Cerebellar nuclear complex (tissue), 1 donor: ENCODE results near the gene DCTN4.
"Not testable (repeated sequence)": the region's sequence is repeated elsewhere in the genome, so short reads cannot be mapped to it uniquely, and the experiment has no call there.

Experiments
- DNase-seq, 2 experiments: peaks; one replicate each; lab custom pipeline; 2025; lab: John Stamatoyannopoulos, UW

The DCTN4 gene

GRCh38 chr5:150758531-150759333, at the start of gene DCTN4:
Gene DCTN4, minus strand, starts transcription at chr5:150759017. Its CDS starts 24 bp downstream, at chr5:150758993.
- DNase-seq, result peak; percentile 94 to 98

- DNase-seq, result no peak
Observed at GRCh38 chr5:150804388-150804787, 45.6 kb upstream of the DCTN4 start.

GRCh38 chr5:150801117-150801927, 42.5 kb upstream of the DCTN4 start:
- DNase-seq, result peak in 1 of 2 experiments; percentile 7

- DNase-seq, result no peak
Observed at GRCh38 chr5:150797384-150797783, 38.6 kb upstream of the DCTN4 start.

- no peak for DNase-seq
Observed at GRCh38 chr5:150794927-150795326, 36.1 kb upstream of the DCTN4 start.

- not testable (repeated sequence) for DNase-seq
Observed at GRCh38 chr5:150793423-150793888, 34.6 kb upstream of the DCTN4 start.

- DNase-seq, result no peak
Observed at GRCh38 chr5:150791536-150791935, 32.7 kb upstream of the DCTN4 start.

GRCh38 chr5:150789943-150790611, 31.3 kb upstream of the DCTN4 start:
- DNase-seq, result no peak

- DNase-seq, result no peak
Observed at GRCh38 chr5:150789450-150789849, 30.6 kb upstream of the DCTN4 start.

GRCh38 chr5:150788977-150789376, 30.2 kb upstream of the DCTN4 start:
- no peak for DNase-seq

- no peak for DNase-seq
Observed at GRCh38 chr5:150787656-150788055, 28.8 kb upstream of the DCTN4 start.

GRCh38 chr5:150786876-150787275, 28.1 kb upstream of the DCTN4 start:
- no peak for DNase-seq

GRCh38 chr5:150785950-150786349, 27.1 kb upstream of the DCTN4 start:
- no peak for DNase-seq

- DNase-seq, result no peak
Observed at GRCh38 chr5:150783422-150783928, 24.7 kb upstream of the DCTN4 start.

- DNase-seq, result no peak
Observed at GRCh38 chr5:150782850-150783249, 24.0 kb upstream of the DCTN4 start.

GRCh38 chr5:150781706-150782614, 23.1 kb upstream of the DCTN4 start:
- peak in 1 of 2 experiments; percentile 43 for DNase-seq

- no peak for DNase-seq
Observed at GRCh38 chr5:150780816-150781221, 22.0 kb upstream of the DCTN4 start.

GRCh38 chr5:150780187-150780692, 21.4 kb upstream of the DCTN4 start:
- no peak for DNase-seq

GRCh38 chr5:150779397-150780186, 20.8 kb upstream of the DCTN4 start:
- no peak for DNase-seq
